Upper lobe of right lung (tissue), 1 donor: ENCODE data around the gene GRK3. TPM values are rescaled to one million over a fixed set of nuclear protein-coding genes. Genes with fewer than 3 reads are reported as not detected.
A peak's percentile ranks its signal among the peaks of the same experiment; 100 is the strongest.

Source experiments
- ATAC-seq: fragments of 200-7000 bp; cut with Tn5 transposase; one replicate; pipeline ENCODE4 v1.9.1; 2020; ENCODE audit warnings: mild to moderate bottlenecking, moderate library complexity
- DNase-seq: peaks from one replicate; pipeline ENCODE4 v3.0.0-alpha.2; 2020
- H3K27ac ChIP-seq: fragments of 200-600 bp; one replicate; pipeline ENCODE4 v1.8.0; 2022
- H3K27me3 ChIP-seq: fragments of 200-600 bp; one replicate; pipeline ENCODE4 v1.8.0; 2022; ENCODE audit warnings: mild to moderate bottlenecking
- H3K36me3 ChIP-seq: fragments of 200-600 bp; one replicate; pipeline ENCODE4 v1.8.0; 2022
- H3K4me1 ChIP-seq: fragments of 200-600 bp; one replicate; pipeline ENCODE4 v1.8.0; 2022
- H3K4me3 ChIP-seq: fragments of 200-600 bp; one replicate; pipeline ENCODE4 v1.8.0; 2022; ENCODE audit warnings: mild to moderate bottlenecking
- H3K9me3 ChIP-seq: fragments of 200-600 bp; one replicate; pipeline ENCODE4 v1.8.0; 2022
- intact Hi-C: fragments of 100-400 bp; cut with DNase I; formaldehyde crosslinking; loops from one replicate; pipeline ENCODE4 v1.11.0; 2022
- total RNA-seq: library from RNA; stranded (reverse); fragmentation: NEBNext Ultra II Directional; extraction: Animal tissue kit (Norgen Biotek cat#: 25700); gene quantifications from one replicate; pipeline ENCODE4 v1.2.1, GENCODE V29; 2021
- TF ChIP-seq, protein P1 (sequence below): fragments of 200-600 bp; IDR thresholded peaks from one replicate; pipeline ENCODE4 v1.8.0; 2022; ENCODE audit warnings: antibody characterized with exemption
- donor health status: DM: no; HTN: yes; CAD: no; lungs with severe emphysema.

Gene GRK3
- total RNA-seq, 1 donor from 2014 or later: 26.0 TPM

DNA sequence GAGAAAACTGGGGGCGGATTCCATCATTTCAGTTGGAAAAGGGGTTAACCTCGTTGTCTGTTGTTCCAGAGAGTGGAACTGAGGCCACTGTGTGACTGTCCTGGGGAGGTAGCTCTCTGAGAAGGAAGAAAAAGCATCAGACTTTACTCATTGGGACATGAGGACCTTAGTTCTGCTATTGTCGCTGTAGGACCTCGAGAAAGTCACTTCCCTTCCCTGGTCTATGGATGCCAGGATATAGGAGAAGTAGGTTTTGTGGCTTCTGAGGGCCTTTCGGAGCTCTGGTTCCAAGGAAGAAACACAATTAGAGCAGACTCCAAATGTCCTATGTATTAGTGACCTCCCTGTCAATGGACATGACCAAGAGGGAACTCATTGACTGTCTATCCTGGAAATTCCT lies 183.7 kb downstream of the GRK3 start:
- Histone ChIP-seq H3K27ac (no peak overlapping the region), H3K36me3 (no peaks in the 10 kb centered on the region), H3K27me3 (no peaks in the 10 kb centered on the region), H3K4me3 (no peak overlapping the region), H3K4me1 (no peaks in the 10 kb centered on the region), H3K9me3 (no peaks in the 10 kb centered on the region)
- TF ChIP-seq, protein P1, sequence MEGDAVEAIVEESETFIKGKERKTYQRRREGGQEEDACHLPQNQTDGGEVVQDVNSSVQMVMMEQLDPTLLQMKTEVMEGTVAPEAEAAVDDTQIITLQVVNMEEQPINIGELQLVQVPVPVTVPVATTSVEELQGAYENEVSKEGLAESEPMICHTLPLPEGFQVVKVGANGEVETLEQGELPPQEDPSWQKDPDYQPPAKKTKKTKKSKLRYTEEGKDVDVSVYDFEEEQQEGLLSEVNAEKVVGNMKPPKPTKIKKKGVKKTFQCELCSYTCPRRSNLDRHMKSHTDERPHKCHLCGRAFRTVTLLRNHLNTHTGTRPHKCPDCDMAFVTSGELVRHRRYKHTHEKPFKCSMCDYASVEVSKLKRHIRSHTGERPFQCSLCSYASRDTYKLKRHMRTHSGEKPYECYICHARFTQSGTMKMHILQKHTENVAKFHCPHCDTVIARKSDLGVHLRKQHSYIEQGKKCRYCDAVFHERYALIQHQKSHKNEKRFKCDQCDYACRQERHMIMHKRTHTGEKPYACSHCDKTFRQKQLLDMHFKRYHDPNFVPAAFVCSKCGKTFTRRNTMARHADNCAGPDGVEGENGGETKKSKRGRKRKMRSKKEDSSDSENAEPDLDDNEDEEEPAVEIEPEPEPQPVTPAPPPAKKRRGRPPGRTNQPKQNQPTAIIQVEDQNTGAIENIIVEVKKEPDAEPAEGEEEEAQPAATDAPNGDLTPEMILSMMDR: no peak
- DNase-seq: no peak
- ATAC-seq: peak; percentile 68
- intact Hi-C loops: no loop called here

DNA sequence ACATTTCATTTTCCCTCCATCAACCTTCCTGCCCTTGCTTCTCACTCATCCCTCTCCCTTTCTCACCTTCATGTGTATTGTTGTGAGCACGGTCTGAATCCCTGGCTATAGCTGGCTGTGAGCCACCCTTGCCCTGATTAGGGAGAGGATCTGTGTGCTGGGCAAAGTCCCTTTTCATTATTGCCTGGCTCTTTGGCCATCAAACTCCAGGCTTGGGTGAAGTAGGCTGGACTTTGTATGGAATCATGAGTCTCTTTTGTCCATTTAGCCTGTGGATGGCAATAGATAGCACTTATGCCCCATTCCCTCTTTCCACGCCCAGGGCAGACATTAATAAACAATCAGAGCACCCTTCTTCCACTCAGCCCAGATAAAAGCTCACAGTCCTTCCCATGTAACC lies 184.2 kb downstream of the GRK3 start:
- H3K4me1 ChIP-seq: no peaks in the 10 kb centered on the region
- no peaks in the 10 kb centered on the region for H3K36me3 ChIP-seq
- TF ChIP-seq, protein P1: no peak
- H3K4me3 ChIP-seq: no peak overlapping the region
- H3K27ac ChIP-seq: no peak overlapping the region
- H3K9me3 ChIP-seq: no peaks in the 10 kb centered on the region
- intact Hi-C loops: no loop called here
- no peaks in the 10 kb centered on the region for H3K27me3 ChIP-seq
- ATAC-seq: no peak
- no peak for DNase-seq

DNA sequence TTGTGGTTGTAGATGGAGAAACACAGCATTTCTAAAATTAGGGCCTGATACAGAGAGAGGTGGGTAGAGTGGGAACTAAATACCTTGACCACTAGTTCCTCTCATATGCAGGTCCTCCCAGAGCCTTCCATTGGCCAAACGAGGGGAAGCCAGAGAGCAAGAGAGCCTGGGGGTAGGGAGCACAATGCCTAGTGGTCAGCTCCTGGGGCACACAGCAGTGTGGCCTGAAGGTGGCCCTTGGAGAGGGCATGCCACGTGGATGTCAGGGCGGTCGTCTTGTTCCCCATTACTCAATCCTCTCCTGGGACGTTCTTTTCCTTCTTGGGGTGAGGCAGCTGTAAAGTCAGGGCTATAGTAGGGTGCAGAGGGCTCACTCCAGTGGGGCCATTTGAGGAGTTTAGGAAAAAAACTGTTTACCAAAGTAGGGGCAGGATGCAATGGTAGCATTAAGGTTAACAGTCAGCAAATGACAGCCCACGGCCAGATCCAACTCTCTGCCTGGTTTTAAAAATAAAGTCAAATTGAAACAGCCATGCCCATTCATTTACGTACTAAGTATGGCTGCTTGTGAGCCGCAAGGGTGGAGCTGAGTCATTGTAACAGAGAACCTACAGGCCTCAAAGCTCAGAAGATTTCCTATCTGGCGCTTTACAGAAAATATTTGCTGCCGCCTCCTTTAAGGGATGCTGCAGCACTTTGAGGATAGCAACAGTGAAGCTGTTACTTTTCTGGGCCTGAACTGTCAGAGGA lies 185.1 kb downstream of the GRK3 start:
- Histone ChIP-seq H3K27me3 (no peaks in the 10 kb centered on the region), H3K9me3 (no peaks in the 10 kb centered on the region), H3K36me3 (no peaks in the 10 kb centered on the region), H3K27ac (no peak overlapping the region), H3K4me1 (no peaks in the 10 kb centered on the region), H3K4me3 (no peak overlapping the region)
- TF ChIP-seq, protein P1: no peak
- intact Hi-C loops: no loop called here
- DNase-seq (no peak), ATAC-seq (no peak)

DNA sequence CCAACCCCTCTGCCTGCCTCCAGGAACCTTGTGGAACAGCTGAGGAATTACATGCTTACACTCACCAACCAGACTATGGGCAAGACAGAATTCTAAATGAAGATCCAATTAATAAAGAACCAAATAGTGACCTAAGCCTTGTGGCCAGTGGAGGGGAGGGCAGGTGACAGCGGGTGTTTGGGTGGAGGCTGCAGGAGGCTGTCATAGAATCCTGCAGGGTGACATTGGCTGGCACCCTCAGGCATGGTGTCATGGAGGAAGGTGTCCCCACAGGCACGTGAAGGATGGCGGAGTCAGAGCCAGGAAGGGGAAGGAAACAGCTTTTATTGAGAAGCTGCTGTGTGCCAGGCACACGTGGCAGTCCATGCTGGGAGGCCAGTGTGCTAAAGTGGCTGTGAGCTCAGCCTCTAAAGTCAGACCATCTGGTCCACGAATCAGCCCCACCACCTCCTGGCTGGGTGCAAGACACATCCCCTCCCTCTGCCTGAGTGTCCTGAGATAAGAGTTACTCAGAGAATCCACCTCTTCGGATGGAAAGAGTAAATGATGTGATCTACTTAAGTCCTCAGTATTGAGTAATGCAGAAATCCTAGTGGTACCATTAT lies 186.2 kb downstream of the GRK3 start:
- no peaks in the 10 kb centered on the region for H3K4me1 ChIP-seq
- no peak overlapping the region for H3K4me3 ChIP-seq
- DNase-seq (no peak), ATAC-seq (peak; percentile 14)
- H3K27me3 ChIP-seq: no peaks in the 10 kb centered on the region
- intact Hi-C loops: no loop called here
- no peaks in the 10 kb centered on the region for H3K9me3 ChIP-seq
- TF ChIP-seq, protein P1: no peak
- no peaks in the 10 kb centered on the region for H3K36me3 ChIP-seq
- no peak overlapping the region for H3K27ac ChIP-seq

DNA sequence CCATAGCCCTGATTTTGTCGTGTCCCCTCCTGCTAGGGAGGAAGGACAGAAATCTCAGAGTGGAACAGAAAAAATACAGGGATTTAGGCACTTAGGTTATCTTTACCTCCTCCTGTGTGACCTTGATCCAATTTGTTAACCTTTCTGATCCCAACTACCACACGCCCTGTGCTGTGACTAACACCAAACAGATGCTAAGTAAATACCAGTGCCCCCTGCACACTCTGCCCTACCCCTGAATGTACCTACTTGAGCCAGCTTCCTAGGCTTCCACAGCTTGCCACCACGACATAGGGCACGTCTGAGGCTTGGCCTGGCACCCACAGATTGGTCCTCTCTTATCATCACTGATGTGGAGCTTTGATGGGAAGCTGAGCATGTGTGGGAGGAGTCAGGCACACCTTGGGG lies 186.7 kb downstream of the GRK3 start:
- Histone ChIP-seq H3K27ac (no peak overlapping the region), H3K4me3 (no peak overlapping the region), H3K27me3 (no peaks in the 10 kb centered on the region), H3K4me1 (no peaks in the 10 kb centered on the region), H3K36me3 (no peaks in the 10 kb centered on the region), H3K9me3 (no peaks in the 10 kb centered on the region)
- ATAC-seq: no peak
- DNase-seq: no peak
- TF ChIP-seq, protein P1: no peak
- intact Hi-C loops: no loop called here
